ENCODE measurements around the gene FMNL2.

GRCh38 chr2:152623076-152623740 lies 288.2 kb downstream of the FMNL2 start:
- no peak for TF ChIP-seq POLR2A (IDR thresholded peaks at IDR 0.05; ENCODE audit: low read length)
- no peak for TF ChIP-seq GATA1 (IDR thresholded peaks at IDR 0.05; ENCODE audit: low read depth, low read length)

All from erythroblast (primary cell).